ENCODE measurements around the gene NFYC.

DNA sequence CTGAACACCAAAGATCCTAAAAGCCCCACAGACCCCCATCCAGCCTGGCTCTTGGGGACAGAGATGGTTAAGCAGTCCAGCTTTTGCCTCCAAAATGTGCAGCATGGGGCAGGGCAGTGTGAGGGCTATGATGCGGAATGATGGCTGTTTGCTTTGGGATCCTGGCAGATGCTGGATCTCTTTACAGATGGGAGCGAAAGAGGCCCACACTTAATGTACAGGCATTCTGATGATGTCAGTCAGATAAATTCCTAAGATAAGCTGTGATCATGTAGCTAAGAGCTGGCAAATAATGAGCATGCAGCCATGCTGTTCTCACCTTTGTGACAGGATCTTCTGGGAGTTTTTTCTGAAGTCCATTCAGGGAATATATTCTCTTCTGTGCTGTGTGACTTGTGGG, 74.5 kb downstream of the NFYC start:
- TF ChIP-seq POLR2A (IDR thresholded peaks at IDR 0.05) (no peak), CTCF (IDR thresholded peaks at IDR 0.05) (no peak)

All from breast epithelium (tissue), 3 donors.